C4-2B (cell line): ENCODE results near the gene FBXO21.

Experiments
- H3K27ac ChIP-seq: fragments of 450-650 bp; 2 replicates; pipeline ENCODE4 v1.5.1; 2017
- ZFX ChIP-seq: fragments of 450-650 bp; IDR thresholded peaks from 2 replicates; pipeline ENCODE4 v1.6.1; 2017
- TF ChIP-seq, protein P1 (sequence below): fragments of 450-650 bp; conservative IDR thresholded peaks from 2 replicates; pipeline ENCODE4 v1.5.1; 2017; ENCODE audit warnings: mild to moderate bottlenecking

The FBXO21 gene

GRCh38 chr12:117190210-117190781 lies at the start of gene FBXO21:
Gene FBXO21, minus strand, starts transcription at chr12:117190470. Its CDS starts 14 bp downstream, at chr12:117190456.
- peak; percentile 83 for TF ChIP-seq ZFX
- TF ChIP-seq, protein P1, sequence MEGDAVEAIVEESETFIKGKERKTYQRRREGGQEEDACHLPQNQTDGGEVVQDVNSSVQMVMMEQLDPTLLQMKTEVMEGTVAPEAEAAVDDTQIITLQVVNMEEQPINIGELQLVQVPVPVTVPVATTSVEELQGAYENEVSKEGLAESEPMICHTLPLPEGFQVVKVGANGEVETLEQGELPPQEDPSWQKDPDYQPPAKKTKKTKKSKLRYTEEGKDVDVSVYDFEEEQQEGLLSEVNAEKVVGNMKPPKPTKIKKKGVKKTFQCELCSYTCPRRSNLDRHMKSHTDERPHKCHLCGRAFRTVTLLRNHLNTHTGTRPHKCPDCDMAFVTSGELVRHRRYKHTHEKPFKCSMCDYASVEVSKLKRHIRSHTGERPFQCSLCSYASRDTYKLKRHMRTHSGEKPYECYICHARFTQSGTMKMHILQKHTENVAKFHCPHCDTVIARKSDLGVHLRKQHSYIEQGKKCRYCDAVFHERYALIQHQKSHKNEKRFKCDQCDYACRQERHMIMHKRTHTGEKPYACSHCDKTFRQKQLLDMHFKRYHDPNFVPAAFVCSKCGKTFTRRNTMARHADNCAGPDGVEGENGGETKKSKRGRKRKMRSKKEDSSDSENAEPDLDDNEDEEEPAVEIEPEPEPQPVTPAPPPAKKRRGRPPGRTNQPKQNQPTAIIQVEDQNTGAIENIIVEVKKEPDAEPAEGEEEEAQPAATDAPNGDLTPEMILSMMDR = no peak
- H3K27ac ChIP-seq = peak within 1 kb of the TSS; percentile 90

DNA sequence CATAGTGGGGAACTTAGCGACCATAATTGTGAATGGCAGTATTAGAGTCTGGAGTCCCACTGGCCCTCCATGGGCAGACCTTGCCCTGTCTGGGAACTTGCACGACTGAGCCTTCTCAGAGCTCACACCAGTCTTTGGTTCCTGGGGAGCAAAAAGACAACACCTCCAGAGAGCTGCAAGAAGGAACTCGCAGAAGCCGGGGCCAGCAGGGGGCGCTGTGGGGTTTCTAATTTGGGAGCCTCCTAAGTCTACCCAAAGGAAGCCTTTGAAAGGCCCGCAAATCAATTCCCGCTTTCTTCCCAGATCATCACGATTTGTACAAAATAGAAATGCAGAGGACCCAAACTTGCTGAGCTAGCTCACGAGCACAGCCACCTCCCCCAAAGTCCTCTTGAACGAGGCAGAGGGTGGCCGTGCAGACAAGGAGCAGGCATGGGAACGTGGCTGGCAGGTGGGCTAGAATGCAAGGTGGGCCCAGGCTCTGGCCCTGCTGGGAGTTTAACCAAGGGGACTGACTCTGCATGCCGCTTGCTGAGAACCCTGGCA lies 46.3 kb upstream of the FBXO21 start:
- TF ChIP-seq, protein P1 = peak; percentile 87
- TF ChIP-seq ZFX = no peak
- H3K27ac ChIP-seq = no peak overlapping the region

DNA sequence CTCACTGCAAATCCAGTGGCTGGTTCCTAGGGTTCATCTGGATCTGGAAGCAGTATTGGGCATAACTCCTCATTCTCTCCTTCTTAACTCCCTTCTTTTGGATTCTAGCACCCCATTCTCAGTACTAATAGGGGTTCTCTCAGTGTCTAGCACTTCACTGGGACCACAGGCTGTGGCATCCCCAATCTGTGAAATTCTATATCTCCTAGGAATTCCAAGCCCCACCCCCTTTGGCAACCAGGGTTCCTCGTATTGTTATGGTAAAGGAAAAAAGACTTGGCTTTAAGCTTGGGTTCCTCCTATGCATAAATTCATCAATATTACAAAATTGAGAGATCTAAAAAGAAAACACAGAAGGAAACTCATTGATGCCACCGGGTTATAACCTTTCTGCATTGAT lies 45.0 kb upstream of the FBXO21 start:
- TF ChIP-seq ZFX = no peak
- TF ChIP-seq, protein P1 = no peak
- no peak overlapping the region for H3K27ac ChIP-seq

DNA sequence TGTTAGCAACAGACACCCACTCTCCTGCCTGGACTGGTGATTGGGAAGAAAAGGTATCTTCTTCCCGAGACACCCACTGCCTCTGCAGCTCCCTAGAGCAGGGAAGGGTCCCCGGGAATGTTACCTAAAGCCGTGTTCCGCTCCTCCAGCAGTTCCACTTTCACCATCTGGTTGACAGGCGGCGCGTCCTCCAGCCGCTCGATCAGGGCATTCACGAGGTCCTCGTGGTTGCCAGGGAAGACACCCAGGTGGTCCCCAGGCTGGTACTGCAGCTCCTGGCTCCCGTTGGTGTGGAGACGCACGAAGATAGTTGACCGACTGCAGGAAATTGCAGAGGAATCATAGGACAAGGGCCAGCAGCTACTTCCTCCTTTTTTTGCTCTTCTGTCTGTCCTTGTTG lies 44.2 kb upstream of the FBXO21 start:
- TF ChIP-seq ZFX = no peak
- TF ChIP-seq, protein P1 = no peak
- no peak overlapping the region for H3K27ac ChIP-seq

DNA sequence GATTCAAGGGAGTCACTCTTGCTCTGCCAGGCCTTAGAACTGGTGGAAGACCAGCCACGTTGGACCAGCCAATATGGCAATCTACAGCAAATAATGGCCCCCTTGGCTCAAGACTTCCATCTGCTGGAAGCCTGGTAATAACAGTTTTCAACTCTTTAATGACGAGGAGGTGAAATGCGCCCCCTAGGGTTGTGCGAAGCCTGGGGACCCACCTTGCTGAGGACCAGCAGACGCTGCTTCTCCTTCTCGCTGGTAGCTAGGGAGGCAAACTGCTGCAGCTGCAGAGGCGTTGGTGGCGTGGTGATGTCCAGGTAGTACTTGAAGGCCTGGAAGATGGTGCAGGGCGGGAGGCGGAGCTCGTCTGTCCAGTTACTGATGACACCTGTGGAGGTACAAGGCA lies 41.5 kb upstream of the FBXO21 start:
- TF ChIP-seq ZFX = no peak
- TF ChIP-seq, protein P1 = no peak; the same call in 1 of the 2 replicates

DNA sequence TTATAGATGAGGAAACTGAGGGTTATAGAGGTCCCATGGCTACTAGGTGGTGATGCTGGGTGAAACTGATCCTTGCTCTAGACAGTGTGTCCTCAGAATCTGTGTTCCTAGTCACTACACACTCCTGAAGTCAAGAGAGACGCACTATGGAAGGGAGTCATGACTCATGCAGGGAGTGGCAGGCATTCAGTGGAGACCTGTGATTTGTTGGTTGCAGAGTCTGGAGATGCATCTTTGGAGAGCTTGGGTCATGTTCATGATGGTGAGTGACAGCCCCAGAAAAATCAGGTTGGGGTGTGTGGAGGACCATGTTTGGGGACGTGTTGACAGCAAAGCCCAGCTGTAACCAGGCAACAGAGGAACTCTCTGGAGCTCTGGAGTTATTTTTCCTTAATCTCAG lies 38.0 kb upstream of the FBXO21 start:
- H3K27ac ChIP-seq = no peak overlapping the region
- TF ChIP-seq, protein P1 = no peak
- no peak for TF ChIP-seq ZFX

More for the DNA sequence above, 41.5 kb upstream of the FBXO21 start:
- H3K27ac ChIP-seq = no peak overlapping the region

DNA sequence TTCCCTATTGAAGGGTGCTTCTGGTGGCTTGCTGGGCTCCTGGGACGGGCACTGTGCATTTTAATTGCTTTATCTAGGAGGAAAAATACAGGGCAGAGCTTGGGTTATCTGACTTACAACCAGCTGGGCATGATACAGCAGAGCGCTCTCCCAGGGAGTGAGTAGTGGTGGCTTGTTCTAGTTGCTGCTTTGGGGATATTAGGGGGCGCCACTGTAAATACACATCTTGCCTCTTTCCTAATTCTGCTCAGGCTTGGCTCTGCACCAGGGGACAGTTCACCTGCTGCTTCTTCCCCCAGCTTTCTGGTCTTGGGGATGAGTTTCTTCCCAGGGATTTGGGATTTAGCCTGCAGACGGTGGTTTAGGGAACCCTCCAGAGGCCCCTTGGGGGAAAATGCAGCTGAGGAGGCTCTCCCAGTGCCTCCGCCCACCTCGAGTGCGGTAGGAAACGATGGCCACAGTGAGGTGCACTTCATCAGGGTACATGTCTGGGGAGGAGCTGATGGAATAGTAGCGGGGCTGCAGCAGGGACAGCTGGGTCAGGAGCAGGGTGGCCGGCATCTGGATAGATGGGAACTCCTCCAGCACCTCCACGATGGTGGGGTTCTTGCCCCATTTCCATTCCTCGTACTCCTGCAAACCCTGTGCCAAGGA lies 36.9 kb upstream of the FBXO21 start:
- no peak overlapping the region for H3K27ac ChIP-seq

More for the DNA sequence above, 36.9 kb upstream of the FBXO21 start:
- TF ChIP-seq, protein P1 = no peak
- no peak for TF ChIP-seq ZFX
